Measurements from ENCODE around the gene DUSP18. TPM values are rescaled to one million over a fixed set of nuclear protein-coding genes. Genes with fewer than 3 reads are reported as not detected.
A peak's percentile ranks its signal among the peaks of the same experiment; 100 is the strongest.
"Not testable (repeated sequence)": the region's sequence is repeated elsewhere in the genome, so short reads cannot be mapped to it uniquely, and the experiment has no call there.

Gene DUSP18
- total RNA-seq, 1 experiment from 2014 or later: 11.9 TPM

DNA sequence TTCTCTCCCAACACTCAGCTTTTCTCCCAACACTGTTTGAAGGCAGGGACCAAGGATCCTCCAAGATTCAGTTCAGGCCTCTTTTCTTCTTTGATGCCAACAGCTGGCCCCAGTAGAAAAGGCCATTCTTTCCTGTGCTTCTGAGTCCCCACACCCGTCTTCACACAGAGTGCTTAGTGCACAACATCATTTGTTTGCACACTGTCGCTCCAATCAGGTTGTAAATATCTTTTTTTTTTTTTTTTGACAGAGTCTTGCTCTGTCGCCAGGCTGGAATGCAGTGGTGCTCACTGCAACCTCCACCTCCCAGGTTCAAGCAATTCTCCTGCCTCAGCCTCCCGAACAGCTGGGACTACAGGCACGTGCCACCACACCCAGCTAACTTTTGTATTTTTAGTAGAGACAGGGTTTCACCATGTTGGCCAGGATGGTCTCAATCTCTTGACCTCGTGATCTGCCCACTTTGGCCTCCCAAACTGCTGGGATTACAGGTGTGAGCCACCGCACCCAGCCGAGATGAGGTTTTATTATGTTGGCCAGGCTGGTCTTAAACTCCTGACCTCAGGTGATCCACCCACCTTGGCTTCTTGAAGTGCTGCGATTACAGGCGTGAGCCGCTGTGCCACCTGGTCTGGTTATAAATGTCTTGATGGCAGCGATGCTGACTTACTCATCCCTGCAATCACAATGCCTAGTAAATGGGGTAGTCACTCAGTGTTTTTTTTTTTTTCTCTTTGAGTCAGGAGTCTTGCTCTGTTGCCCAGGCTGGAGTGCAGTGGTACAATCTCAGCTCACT is 12.4 kb upstream of the DUSP18 start:
- not testable (repeated sequence) for DNase-seq (ENCODE audit: low read depth)

- not testable (repeated sequence) for DNase-seq (ENCODE audit: low read depth)
These were observed 8.9 kb upstream of the DUSP18 start for GRCh38 chr22:30676565-30676964.

- DNase-seq (ENCODE audit: low read depth): no peak
These were observed 7.8 kb upstream of the DUSP18 start for GRCh38 chr22:30675436-30675835.

DNA sequence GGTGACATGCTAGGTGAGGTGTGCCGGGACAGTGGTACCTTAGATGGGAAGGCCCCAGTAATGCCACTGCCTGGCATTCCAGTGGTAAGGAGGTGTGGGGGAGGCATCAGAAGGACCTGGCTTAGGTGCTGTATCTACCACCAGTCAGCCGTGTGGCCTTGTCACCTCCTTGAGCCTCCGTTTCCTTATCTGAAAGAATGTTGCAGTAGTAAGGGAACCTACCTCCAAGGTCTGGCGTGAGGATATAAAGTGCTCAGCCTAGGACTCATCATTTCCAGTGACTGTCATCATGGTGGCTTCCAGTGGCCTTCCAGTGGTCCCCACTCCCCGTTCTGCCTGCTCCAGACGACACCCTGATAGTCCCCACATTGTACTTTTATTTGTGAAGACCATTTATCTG is 6.8 kb upstream of the DUSP18 start:
- DNase-seq (ENCODE audit: low read depth): no peak

- no peak for DNase-seq (ENCODE audit: low read depth)
These were observed 5.5 kb upstream of the DUSP18 start for GRCh38 chr22:30673136-30673535.

- no peak for DNase-seq (ENCODE audit: low read depth)
These were observed 3.4 kb upstream of the DUSP18 start for GRCh38 chr22:30671071-30671470.

- no peak for DNase-seq (ENCODE audit: low read depth)
These were observed 673 bp upstream of the DUSP18 start for GRCh38 chr22:30668386-30668710.

- DNase-seq (ENCODE audit: low read depth): no peak
These were observed 575 bp downstream of the DUSP18 start for GRCh38 chr22:30667107-30667493.

DNA sequence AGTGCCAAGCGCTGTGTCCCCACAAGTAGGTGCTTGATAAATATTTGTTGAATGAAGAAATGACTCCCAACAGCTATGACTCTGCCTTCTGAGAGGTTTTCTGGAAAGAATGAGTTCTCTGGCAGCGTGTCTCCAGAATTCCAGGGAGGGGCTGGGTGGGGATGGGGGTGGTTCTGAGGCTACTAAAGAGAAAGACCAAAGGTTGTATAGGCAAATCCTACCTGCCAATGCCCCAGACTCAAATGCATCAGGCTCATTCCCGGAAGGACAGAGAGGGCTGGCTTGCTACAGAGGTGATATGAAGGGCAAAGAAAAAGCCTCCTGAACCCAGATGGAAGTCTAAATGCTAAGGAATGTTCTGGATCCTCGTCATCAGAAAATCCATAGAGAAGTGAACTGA is 1.9 kb downstream of the DUSP18 start:
- no peak for DNase-seq (ENCODE audit: low read depth)

DNA sequence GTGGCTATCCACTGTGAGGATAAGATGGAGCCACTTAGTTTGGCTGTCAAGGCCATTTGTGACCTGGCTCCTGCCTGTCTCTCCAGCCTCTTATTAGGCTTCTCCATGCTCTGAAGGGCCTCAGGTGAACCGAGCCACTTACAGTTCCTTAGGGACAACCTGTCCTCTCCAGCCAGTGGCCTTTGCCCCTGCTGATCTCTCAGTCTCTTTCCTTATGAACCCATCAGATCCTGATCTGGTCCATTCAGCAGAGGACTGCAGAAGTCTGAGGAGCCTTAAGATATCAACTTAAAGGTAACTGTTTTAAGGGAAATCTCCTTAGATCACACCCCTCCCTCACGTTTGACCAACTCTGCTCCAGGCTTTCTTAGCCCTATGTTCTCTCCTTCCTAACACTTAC is 2.4 kb downstream of the DUSP18 start:
- no peak for DNase-seq (ENCODE audit: low read depth)

- DNase-seq (ENCODE audit: low read depth): no peak
These were observed 2.9 kb downstream of the DUSP18 start for GRCh38 chr22:30664798-30665197.

DNA sequence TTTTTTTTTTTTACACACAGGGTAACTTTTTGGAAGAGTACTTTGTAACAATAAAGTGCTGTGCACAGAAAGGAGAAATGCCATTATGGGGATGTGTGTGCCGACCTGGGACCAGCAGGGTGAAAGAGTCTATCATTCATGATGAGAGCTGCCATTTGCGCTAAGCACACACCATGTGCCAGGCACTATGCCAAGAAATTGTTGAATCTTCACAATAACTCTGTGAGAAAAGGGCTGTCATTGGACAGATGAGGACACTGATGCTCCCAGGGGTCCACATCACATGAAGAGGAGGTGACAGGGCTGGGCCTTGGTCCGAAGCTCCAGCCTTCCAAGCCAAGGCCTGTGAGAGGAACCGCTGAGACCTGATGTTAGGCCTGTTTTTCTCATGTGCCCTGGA is 5.6 kb downstream of the DUSP18 start:
- no peak for DNase-seq (ENCODE audit: low read depth)

- DNase-seq (ENCODE audit: low read depth): no peak
These were observed 12.1 kb downstream of the DUSP18 start for GRCh38 chr22:30655532-30655931.

DNA sequence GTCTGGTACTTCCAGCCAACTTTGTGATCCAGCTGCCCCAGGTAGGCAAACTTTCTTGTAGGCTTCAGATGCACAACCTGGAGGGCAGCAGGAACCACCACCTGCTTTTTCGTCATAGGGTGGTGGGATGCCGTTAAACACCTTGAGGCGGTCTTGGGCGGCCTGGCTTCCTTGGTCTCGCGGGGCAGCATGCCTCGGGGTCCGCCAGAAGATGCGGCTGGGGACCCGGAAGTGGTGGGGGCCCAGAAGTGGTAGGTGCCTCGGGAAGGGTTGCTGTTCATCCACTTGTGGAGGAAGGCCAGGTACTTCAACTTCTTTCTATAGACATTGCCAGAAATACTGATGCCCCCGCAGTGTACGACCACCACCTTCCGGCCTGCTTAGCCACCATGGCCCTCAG is 13.3 kb downstream of the DUSP18 start:
- no peak for DNase-seq (ENCODE audit: low read depth)

GRCh38 chr22:30652852-30653251 is 14.8 kb downstream of the DUSP18 start:
- DNase-seq (ENCODE audit: low read depth): no peak

DNA sequence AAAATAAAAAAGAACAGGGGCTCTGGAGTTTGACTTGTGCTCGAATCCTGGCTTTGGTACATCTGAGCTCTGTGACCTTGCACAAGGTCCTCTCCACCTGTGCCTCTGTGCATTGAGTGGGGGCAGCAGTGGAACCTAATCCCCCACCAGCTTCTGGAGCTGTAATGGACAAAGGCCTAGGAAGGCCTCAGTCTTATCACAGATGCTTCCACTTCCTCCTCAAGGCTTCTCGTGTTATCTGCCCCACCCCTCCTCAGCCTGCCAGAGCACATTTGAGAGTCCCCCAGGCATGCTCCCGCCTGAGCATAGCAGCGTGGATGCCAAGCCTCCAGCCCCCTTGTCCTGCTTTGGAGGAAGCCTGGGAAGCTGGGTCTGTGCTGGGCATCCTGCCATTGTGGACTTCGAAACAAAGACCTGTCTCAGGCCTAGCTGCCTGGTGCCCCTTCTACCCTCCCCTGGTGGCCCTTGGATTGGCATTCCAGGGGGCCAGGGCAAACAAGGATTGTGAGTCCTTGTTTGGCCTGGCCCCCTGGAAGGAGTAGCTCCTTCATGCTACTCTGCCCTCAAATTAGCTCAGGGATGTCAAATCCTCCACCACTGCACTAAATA is 17.1 kb downstream of the DUSP18 start:
- DNase-seq (ENCODE audit: low read depth): no peak

GRCh38 chr22:30649430-30650007 is 18.2 kb downstream of the DUSP18 start:
- DNase-seq (ENCODE audit: low read depth): peak; percentile 85

- no peak for DNase-seq (ENCODE audit: low read depth)
These were observed 18.9 kb downstream of the DUSP18 start for GRCh38 chr22:30648825-30649224.

DNA sequence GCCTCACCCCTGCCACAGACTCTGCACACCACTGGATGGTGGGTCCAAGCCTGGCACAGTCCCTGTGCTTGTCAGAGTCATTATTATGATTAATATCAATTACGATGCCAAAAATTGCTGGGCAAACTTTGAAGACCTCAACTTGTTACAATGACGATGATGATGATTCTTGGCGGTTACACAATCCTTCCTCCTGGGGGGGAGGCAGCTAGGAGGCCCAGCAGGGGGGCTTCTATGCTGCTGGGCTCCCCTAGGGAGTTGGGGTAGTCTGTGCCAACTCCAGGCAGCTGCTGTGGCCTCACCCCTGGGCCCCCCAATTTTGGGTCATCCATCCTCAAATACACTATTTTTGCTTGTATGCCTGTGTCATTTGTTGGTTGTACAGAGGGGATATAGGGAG is 20.1 kb downstream of the DUSP18 start:
- DNase-seq (ENCODE audit: low read depth): no peak

DNA sequence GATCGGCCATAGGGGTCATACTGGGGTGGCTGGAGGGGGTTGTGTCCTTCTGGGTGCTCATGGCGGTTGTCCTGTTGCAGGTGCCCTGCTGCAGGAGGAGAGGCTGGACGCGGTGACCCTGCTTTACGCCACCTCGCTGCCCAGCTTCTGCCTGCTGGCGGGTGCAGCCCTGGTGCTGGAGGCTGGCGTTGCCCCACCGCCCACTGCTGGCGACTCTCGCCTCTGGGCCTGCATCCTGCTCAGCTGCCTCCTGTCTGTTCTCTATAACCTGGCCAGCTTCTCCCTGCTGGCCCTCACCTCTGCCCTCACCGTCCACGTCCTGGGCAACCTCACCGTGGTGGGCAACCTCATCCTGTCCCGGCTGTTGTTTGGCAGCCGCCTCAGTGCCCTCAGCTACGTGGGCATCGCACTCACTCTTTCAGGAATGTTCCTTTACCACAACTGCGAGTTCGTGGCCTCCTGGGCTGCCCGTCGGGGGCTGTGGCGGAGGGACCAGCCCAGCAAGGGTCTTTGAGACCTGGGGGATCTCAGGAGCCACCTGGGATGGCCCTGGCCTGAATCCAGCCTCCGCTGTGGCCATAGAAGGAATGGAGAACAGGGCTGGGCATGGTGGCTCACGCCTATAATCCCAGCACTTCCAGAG is 21.0 kb downstream of the DUSP18 start:
- no peak for DNase-seq (ENCODE audit: low read depth)

- no peak for DNase-seq (ENCODE audit: low read depth)
These were observed 24.4 kb downstream of the DUSP18 start for GRCh38 chr22:30643055-30643875.
